HG03432 (cell line): ENCODE data around the gene ECE2.

Source experiments
- ATAC-seq: cut with Tn5 transposase; IDR thresholded peaks from one replicate; pipeline ENCODE4 v1.9.1; 2021; ENCODE audit warnings: mild to moderate bottlenecking, moderate library complexity; ENCODE audit not compliant: unreplicated experiment

Gene ECE2

DNA sequence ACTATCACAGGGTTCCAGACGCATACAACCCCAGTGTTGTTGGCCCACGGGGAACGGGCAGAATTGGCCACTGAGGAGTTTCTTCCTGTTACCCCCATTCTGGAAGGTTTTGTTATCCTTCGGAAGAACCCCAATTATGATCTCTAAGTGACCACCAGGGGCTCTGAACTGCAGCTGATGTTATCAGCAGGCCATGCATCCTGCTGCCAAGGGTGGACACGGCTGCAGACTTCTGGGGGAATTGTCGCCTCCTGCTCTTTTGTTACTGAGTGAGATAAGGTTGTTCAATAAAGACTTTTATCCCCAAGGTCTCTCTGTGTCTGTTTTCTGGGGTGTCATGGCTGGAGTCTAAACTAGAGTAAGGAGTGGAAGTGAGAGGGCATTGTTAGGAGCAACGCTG lies 32.9 kb downstream of the ECE2 start:
- ATAC-seq, result no peak

DNA sequence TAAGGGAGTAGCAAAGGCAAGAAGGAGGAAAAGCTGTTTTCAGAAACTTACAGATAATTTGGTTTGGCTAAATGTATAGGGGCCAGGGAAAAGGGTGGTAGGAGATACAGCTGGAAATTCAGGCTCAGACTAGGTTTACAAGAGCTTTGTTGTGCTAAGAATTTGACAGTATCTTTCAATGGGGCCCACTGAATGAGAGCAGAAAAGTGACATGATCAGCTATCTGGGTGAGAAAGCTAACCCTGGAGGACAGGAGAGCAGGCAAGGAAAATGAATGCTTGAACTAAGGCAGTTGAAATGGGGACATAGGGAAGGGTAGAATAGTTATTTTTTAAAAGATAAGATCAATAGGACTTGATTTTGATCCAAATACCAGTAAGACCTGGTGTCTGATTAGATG lies 35.8 kb downstream of the ECE2 start:
- ATAC-seq, result no peak

DNA sequence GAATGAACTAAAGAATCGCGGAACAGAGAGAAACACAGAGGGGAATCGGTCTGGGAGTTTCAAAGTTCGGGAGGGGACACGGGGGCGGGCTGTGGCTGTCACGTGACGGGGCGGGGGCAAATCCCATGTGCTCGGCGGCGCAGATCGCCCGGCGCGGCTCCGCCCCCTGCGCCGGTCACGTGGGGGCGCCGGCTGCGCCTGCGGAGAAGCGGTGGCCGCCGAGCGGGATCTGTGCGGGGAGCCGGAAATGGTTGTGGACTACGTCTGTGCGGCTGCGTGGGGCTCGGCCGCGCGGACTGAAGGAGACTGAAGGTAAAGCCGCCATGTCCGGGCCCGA lies 38.5 kb downstream of the ECE2 start, which contains the start of gene EIF4G1:
TSS of gene EIF4G1 (plus strand) at position 244 of the 337 bp plus-strand sequence. CDS start 1,191 bp downstream, outside the sequence.
- peak; percentile 87 for ATAC-seq

DNA sequence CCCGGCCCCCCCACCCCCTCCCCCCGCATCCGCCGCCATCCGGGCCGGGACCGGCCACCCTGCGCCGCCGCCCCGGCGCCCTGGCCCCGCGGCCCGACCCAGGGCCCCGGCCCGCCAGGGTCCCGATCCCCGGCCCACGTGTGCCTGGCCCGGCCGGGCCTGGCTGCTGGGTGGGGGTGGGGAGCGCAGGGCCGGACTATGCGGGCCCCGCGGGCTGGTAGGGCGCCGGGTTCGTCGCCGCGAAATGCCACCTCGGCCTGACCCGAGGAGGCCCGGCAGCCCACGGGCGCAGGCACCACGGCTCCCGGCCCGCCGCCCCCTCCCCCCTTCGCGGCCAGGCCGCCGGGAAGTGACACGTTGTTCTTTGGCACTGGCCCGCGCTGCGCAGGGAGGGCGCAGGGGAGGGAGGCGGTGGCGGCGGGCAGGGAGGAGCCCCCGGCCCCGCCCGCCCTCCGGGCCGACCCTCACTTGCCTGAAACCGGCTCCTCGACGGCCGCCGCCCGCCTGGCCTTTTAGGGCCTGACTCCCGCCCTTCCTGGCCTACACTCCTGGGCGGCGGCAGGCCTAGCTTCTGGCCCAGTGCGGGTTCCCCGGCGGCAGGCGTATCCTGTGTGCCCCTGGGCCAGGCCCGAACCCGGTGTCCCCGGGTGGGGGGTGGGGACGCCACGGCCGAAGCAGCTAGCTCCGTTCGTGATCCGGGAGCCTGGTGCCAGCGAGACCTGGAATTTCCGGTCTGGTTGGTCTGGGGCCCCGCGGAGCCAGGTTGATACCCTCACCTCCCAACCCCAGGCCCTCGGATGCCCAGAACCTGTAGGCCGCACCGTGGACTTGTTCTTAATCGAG lies 39.1 kb downstream of the ECE2 start:
- ATAC-seq, result peak; percentile 50

DNA sequence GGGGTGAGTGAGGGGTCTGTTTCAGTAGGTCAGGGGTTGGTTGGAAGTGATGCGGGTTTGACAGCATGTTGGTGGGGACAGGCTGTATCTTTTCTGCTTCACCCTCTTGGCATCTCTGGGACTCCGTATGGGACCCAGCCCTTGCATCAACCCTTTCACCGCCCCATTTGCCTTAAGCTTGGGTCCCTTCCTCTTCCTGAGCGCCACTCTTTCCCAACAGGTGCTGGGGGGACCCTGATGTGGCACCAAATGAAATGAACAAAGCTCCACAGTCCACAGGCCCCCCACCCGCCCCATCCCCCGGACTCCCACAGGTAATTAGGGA lies 39.7 kb downstream of the ECE2 start:
- peak; percentile 4 for ATAC-seq

DNA sequence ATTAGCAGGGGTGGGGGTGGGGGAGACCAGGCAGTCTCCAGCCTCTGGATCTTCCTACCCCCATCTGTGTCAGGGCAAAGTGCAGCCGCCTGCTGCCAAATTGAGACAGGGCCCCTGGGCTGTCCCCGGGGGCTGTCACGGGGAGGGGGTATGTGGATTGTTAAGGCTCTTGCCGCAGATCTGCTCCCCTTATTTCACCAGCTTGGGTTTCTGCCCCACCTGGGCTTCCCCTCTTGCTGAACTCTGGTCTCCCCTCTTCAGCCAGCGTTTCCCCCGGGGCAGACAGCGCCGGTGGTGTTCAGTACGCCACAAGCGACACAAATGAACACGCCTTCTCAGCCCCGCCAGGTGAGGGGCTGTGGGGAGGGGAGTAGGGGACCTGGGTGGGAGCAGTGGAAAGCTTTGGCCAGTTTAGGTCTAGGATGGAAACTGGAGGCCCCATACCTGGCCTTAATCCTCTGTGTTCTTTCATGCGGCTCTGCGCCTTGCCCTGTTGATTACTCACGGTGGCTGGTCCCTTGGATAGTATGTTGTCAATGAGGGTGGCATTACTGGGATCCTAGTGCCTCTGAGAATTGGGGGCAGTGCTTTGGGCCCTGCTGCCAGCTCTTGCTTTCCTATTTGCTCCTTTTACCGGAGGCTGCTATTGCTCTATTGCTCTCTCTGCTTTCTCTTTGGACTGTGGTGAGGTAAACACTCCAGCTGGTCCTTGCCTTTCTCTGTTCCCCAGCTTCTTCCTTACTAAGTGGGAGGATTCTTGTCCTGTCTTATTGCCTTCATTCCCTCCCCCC lies 40.2 kb downstream of the ECE2 start:
- ATAC-seq, result no peak

DNA sequence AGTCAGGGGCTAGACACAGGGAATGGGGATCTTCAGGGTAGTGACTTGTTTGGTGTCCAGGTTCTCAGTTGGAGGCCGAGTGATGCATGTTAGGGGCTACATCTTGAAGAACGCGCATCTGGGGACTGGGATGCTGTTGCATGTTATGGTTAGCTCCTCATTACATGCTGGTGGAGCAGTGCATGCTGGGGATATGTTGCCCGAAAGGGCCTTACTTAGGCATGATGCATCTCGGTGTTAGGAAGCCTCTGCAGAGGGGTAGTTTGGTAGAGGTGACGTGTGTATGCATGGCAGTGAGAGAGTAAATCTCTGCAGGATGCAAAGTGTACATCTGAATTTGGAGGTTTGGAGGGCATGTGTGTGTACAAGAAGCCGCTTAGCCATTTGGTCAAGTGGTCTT lies 41.0 kb downstream of the ECE2 start:
- ATAC-seq, result no peak

DNA sequence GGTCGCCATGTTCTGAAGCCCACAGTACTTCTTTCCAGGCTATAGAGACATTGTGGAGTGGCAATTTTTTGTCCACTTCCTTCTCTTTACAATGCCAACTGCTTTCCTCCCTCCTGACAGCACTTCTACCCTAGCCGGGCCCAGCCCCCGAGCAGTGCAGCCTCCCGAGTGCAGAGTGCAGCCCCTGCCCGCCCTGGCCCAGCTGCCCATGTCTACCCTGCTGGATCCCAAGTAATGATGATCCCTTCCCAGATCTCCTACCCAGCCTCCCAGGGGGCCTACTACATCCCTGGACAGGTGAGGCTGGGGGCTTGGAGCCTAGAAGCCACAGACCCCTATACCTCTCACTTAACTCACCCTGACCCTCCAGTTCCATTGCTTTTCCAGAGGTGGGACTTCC lies 41.4 kb downstream of the ECE2 start:
- no peak for ATAC-seq

DNA sequence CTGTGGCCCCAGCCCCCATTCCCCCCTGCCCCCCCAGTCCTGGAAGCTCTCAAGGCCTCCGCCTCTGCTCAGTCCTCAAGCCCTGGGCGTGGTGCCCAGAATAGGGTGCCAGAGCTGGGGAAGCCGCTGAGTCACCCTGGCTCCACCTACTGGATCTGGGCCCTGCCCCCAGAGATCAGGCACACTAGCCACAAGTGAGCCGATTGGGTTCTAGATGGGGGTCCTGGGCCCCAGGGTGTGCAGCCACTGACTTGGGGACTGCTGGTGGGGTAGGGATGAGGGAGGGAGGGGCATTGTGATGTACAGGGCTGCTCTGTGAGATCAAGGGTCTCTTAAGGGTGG lies 44.3 kb downstream of the ECE2 start:
- no peak for ATAC-seq

DNA sequence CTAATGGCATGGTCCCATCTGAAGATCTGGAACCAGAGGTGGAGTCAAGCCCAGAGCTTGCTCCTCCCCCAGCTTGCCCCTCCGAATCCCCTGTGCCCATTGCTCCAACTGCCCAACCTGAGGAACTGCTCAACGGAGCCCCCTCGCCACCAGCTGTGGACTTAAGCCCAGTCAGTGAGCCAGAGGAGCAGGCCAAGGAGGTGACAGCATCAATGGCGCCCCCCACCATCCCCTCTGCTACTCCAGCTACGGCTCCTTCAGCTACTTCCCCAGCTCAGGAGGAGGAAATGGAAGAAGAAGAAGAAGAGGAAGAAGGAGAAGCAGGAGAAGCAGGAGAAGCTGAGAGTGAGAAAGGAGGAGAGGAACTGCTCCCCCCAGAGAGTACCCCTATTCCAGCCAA lies 45.8 kb downstream of the ECE2 start:
- ATAC-seq, result no peak

DNA sequence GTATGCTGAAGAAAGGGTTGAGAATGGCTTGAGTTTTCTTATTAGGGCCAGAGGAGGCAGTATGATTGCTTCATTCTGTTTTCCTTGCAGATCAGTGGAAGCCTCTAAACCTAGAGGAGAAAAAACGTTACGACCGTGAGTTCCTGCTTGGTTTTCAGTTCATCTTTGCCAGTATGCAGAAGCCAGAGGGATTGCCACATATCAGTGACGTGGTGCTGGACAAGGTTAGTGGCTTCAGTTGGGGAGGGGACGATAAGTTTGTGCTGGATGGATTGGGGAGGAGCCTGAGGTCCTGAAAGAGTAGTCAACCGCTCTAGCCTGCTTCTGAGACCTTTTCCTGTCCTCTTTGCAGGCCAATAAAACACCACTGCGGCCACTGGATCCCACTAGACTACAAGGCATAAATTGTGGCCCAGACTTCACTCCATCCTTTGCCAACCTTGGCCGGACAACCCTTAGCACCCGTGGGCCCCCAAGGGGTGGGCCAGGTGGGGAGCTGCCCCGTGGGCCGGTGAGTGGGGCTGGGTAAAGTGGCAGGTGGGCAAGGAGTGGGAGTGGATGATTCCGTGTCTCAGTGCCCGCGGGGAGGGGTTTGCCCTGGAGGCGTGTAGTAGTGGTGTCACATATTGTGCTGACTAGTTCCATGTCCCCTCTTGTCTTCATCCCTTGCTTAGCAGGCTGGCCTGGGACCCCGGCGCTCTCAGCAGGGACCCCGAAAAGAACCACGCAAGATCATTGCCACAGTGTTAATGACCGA lies 47.1 kb downstream of the ECE2 start:
- ATAC-seq, result no peak

DNA sequence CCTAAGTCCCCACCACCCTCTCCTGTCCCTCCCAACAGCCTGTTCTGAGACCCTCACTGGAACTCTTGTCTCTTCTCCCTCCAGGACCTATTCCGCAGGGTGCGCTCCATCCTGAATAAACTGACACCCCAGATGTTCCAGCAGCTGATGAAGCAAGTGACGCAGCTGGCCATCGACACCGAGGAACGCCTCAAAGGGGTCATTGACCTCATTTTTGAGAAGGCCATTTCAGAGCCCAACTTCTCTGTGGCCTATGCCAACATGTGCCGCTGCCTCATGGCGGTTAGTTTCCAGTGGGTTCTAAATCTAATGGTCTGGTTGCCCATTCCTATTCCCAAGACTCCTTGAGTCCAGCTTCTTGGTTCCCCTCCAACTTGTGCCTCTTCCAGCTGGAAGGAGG lies 47.9 kb downstream of the ECE2 start:
- no peak for ATAC-seq

DNA sequence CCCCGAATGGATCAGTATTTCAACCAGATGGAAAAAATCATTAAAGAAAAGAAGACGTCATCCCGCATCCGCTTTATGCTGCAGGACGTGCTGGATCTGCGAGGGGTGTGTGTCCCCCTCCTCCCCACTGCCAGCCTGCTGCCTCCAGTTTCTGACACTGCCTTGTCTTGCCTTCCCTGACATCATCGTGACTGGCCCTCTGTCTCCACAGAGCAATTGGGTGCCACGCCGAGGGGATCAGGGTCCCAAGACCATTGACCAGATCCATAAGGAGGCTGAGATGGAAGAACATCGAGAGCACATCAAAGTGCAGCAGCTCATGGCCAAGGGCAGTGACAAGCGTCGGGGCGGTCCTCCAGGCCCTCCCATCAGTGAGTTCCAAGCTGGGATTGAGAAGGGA lies 49.4 kb downstream of the ECE2 start:
- ATAC-seq, result no peak

DNA sequence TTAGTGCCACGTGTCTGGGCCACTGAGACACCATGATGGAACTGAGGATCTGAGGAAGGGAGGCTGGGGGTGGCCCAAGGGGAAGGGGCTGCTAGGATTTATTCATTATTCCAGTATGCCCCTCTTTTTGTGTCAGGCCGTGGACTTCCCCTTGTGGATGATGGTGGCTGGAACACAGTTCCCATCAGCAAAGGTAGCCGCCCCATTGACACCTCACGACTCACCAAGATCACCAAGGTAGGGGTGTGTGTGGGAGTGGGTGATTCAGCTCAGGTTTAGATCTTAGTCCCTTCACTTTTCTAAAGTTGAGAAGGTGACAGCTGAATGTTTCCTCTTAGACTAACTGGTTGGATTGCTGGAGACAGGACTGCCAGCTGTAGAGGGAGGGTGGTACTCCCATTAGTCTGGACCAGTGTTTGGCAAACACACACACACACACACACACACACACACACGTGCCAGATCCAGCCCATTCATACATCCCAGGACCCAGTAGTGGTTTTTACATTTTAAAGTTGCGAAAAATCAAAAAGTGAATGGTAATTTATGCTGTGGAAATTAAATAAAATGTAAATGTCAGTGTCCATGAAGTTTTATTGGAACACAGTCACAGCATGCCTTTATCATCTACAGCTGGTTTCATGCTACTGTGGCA lies 50.0 kb downstream of the ECE2 start:
- no peak for ATAC-seq

DNA sequence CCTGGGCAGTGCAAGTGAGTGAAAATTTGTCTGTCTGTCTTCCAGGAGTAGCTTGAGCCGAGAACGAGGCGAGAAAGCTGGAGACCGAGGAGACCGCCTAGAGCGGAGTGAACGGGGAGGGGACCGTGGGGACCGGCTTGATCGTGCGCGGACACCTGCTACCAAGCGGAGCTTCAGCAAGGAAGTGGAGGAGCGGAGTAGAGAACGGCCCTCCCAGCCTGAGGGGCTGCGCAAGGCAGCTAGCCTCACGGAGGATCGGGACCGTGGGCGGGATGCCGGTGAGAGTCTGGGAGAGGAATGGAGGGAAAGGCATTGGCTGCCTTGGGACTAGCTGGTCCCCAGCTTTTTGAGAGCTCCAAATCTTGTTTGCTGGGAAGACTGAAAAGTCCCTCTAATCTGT lies 51.3 kb downstream of the ECE2 start:
- no peak for ATAC-seq

DNA sequence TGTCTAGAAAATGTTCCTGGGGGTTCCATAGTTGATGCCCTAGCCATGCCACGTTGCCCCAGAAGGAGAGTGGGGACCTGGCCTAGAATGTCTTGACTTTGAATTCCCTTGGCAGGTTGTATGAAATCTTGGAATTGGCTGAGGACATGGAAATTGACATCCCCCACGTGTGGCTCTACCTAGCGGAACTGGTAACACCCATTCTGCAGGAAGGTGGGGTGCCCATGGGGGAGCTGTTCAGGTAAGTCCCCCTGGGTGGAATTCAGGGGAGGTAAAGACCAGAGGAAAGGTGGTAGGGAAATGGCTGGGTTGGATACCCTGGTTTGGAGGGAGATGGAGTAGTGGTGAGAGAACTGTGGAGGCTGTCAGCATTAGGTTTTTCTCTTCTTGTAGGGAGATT lies 52.7 kb downstream of the ECE2 start:
- no peak for ATAC-seq

DNA sequence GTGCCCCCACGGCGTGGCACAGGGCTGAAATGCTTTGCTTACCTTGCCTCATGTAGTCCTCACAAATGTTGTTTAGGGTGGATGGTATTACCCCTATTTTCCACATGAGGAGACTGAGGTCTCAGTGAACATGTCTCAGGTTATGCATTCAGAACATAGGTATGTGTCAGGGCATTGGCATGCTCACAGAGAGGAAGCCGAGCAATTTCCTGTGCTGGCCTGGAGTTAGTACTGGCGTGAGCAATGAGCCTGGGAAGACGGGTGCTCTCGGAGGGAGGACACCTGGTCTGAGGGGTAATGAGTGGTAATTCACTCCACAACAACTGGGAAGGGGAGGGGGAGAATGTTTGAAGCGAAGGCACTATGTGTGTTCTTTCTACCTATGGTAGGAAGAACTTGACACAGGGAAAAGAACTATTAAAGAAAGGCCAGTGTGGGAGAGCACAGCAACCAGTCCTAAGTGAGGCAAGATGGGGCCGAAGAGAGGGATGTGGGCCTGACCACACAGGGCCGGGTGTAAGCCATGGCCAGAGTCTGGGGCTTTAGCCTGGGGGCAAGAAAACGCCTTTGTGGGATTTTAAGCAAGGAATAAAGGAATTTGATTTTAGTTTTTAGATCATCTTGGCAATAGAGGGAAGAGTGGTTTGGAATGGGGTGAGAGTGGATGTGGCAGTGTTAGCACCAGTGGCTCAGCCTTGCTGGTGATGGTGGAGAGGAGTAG lies 56.7 kb downstream of the ECE2 start:
- ATAC-seq, result no peak

DNA sequence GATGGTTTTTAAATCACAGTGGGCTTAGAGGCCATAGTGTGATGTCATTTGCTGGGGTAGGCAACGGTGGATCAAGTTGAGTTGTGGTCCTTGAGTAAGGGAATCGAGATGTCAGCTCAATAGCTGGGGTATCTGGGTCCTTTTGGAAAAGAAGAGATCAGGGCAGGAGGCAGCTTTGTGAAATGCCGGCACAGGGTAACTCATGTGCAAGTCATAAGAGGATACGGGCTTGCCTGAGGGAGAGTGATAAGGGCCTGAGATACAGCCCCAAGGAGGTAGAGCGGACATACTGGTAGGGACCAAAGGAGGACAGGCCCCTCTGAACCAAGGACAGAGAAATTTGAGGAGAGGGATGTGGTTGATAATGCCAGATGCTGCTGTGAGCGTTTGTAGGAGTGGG lies 57.4 kb downstream of the ECE2 start:
- ATAC-seq, result no peak

DNA sequence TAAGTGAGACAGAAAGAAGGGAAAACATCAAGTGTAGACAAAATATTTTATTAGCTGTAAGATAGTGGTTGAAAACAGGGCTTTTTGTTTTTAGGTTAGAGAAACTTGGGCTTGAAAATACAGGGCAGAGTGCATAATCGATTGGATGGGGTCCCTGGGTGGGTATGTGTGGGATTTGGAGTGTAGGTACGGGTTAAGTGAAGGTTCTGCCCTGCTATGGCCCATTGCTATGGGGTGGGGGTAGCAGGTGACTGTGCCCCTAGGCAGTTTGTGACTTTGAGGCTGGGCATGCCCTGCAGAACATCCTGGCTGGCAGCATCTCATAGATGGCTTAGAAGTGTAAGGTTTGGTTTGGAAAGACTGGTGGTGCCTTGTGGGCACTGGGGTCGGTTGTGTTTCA lies 57.9 kb downstream of the ECE2 start:
- no peak for ATAC-seq

DNA sequence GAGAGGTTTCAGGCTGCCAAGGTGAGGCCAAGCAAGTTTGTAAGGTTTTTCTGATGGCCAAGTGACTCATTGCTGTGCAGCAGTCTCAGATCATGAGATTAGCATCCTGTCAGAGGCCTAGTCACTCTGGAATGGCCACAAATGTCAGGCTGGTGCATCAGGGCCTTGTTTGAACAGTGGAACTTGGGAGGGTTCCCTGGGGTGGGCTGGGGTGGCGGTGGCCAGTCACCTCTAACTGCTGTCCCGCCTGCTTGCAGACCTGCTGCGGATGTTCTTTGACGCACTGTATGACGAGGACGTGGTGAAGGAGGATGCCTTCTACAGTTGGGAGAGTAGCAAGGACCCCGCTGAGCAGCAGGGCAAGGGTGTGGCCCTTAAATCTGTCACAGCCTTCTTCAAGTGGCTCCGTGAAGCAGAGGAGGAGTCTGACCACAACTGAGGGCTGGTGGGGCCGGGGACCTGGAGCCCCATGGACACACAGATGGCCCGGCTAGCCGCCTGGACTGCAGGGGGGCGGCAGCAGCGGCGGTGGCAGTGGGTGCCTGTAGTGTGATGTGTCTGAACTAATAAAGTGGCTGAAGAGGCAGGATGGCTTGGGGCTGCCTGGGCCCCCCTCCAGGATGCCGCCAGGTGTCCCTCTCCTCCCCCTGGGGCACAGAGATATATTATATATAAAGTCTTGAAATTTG lies 58.8 kb downstream of the ECE2 start:
- ATAC-seq, result no peak
